Cardiac muscle cell (in vitro differentiated cells and primary cell): Measurements from ENCODE around the gene GPD1L. TPM values are rescaled to one million over a fixed set of nuclear protein-coding genes. Genes with fewer than 3 reads are reported as not detected.

Source experiments
- DNase-seq, 2 donors: peaks; one replicate each; pipeline versions ENCODE4 v3.0.0 to v3.0.0-alpha.2; 2010 to 2017; ENCODE audit warnings: low read depth in 1 of 2, low spot score in 1 of 2
- H3K27ac ChIP-seq: fragments of 200-600 bp; sonication (generic); 2 replicates; pipeline ENCODE4 v1.5.1; 2016
- H3K27me3 ChIP-seq: fragments of 200-600 bp; sonication (generic); 2 replicates; pipeline ENCODE4 v1.6.0; 2016; ENCODE audit warnings: control low read depth
- H3K36me3 ChIP-seq: fragments of 200-600 bp; sonication (generic); 2 replicates; pipeline ENCODE4 v1.5.1; 2016; ENCODE audit warnings: control low read depth
- H3K4me1 ChIP-seq: fragments of 200-600 bp; sonication (generic); 2 replicates; pipeline ENCODE4 v1.8.1; 2017; ENCODE audit warnings: low read depth, mild to moderate bottlenecking, mixed run types
- H3K4me3 ChIP-seq: fragments of 200-600 bp; sonication (generic); 2 replicates; pipeline ENCODE4 v1.5.1; 2016; ENCODE audit warnings: mild to moderate bottlenecking
- H3K9me3 ChIP-seq: fragments of 200-600 bp; sonication (generic); 2 replicates; pipeline ENCODE4 v1.5.1; 2017; ENCODE audit warnings: low read depth, mild to moderate bottlenecking, control low read depth
- CTCF ChIP-seq: IDR thresholded peaks from 2 replicates; pipeline ENCODE4 v1.5.1; 2012; ENCODE audit warnings: low read depth, mild to moderate bottlenecking, low read length
- polyA plus RNA-seq: library from polyadenylated mRNA; unstranded; fragments of >200 nt; fragmentation: Nextera tagmentation; extraction: Ambion mirVana; gene quantifications from 2 replicates; pipeline ENCODE4 v1.2.1, GENCODE V29; 2016
- total RNA-seq: library from RNA; depleted of rRNA; stranded (reverse); fragments of >200 nt; gene quantifications from 2 replicates; pipeline ENCODE4 v1.2.3, GENCODE V29; 2016

The GPD1L gene
- total and polyA plus RNA-seq, 2 experiments from 2014 or later, result 19.4 to 20.1 TPM

DNA sequence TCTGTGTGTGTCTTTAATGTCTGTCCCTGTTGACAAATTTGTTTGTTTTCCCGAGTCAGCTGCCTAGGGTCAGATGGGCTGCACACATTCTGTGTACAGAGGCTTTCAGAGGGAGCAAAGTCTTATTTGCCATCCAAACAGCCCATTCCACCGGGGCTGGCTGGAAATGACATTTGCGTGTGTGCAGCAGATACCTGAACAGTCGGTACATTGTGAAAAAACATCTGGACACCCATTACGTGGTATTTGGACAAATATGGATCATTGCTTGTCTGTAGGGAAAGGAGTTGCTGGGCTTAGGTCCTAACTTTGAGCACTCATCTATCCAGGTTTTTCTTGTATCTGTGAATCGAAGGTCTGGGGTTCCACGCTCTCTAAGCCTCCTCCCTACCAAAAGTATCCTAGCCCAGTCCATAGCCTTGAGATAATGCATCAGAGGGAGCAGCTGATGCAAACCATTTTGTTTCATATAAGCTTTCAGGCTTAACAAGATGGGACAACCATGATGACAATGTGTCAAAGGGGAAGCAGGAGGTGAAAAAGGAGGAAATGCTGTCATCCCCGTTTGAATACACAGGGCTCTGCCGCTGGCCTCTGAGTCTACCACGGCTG, 109.9 kb downstream of the GPD1L start:
- Histone ChIP-seq H3K27me3 (no peaks in the 10 kb centered on the region), H3K9me3 (no peaks in the 10 kb centered on the region), H3K4me3 (no peak overlapping the region), H3K27ac (no peak overlapping the region), H3K36me3 (no peaks in the 10 kb centered on the region), H3K4me1 (peaks cover 6% of the 10 kb centered on the region)
- no peak for DNase-seq
- TF ChIP-seq CTCF, result no peak

DNA sequence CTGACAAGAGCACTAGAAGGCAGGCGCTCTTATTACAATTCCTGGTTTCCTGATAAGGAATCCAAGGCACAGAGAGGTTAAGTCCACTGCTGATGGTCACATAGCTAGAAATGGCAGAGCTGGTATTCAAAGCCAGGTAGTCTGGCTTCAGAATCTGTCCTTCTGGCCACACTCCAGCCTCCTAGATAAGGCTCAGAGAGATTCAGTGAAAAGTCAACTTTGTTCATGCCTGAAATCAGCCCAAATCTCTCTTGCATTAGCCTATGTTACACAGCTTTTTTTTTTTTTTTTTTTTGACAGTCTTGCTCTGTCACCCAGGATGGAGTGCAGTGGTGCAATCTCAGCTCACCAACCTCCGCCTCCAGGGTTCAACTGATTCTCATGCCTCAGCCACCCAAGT, 110.9 kb downstream of the GPD1L start:
- H3K36me3 ChIP-seq, result no peaks in the 10 kb centered on the region
- H3K9me3 ChIP-seq, result no peaks in the 10 kb centered on the region
- H3K4me3 ChIP-seq, result no peak overlapping the region
- H3K27ac ChIP-seq, result no peak overlapping the region
- H3K4me1 ChIP-seq, result peaks cover 6% of the 10 kb centered on the region
- TF ChIP-seq CTCF, result no peak
- DNase-seq, result no peak
- no peaks in the 10 kb centered on the region for H3K27me3 ChIP-seq

Other genes with a start within 250 kb of the GPD1L start
- 2.4 and 7.7 TPM in 2 replicates for gene OSBPL10, start 125.4 kb upstream of the GPD1L start, total RNA-seq
- gene OSBPL10, start 125.4 kb upstream of the GPD1L start, polyA plus RNA-seq, result 2.2 and 2.8 TPM in 2 replicates
- not detected in 2 replicates for gene ZNF860, start 124.9 kb upstream of the GPD1L start, total RNA-seq
- gene ZNF860, start 124.9 kb upstream of the GPD1L start, polyA plus RNA-seq, result 0.42 TPM in 1 of 2 replicates, not detected in the other
- gene CMTM8, start 132.1 kb downstream of the GPD1L start, total RNA-seq, result 7.7 and 12.5 TPM in 2 replicates
- 6.9 and 14.9 TPM in 2 replicates for gene CMTM8, start 132.1 kb downstream of the GPD1L start, polyA plus RNA-seq